Esophagus squamous epithelium (tissue), 4 donors: ENCODE results near the gene OR10A6.

Experiments
- POLR2A ChIP-seq, 4 donors: fragments of 450-650 bp; IDR thresholded peaks; one replicate each; pipeline ENCODE4 v1.6.1; 2017; ENCODE audit warnings: antibody characterized with exemption in 4 of 4, mild to moderate bottlenecking in 4 of 4, moderate library complexity in 3 of 4
- TF ChIP-seq, protein P1 (sequence below), 6 experiments: fragments of 450-650 bp in 4 of 6; fragments of 200-600 bp in 2 of 6; sonication (generic) in 2 of 6; IDR thresholded peaks; one replicate each; pipeline ENCODE4 v1.5.1; 2016 to 2019; ENCODE audit warnings: antibody characterized with exemption in 6 of 6, mild to moderate bottlenecking in 4 of 6, moderate library complexity in 4 of 6

DNA sequence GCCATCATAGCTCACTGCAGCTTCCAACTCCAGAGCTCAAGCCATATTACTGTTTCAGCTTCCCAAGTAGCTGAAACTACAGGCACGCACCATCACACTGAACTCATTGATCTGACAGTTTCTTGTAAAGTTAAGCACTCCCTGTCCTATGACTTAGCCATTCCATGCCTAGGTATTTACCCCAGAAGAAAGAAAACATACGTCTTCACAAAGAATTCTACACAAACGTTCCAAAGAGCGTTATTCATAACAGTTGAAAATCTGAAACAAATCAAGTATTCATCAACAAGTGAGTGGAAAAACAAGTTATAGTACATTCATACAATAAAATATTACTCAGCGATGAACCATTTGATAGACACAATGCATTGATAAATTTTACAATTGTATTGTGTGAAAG is 41.9 kb upstream of the OR10A6 start:
- no peak for TF ChIP-seq POLR2A (IDR thresholded peaks at IDR 0.05)
- TF ChIP-seq, protein P1, sequence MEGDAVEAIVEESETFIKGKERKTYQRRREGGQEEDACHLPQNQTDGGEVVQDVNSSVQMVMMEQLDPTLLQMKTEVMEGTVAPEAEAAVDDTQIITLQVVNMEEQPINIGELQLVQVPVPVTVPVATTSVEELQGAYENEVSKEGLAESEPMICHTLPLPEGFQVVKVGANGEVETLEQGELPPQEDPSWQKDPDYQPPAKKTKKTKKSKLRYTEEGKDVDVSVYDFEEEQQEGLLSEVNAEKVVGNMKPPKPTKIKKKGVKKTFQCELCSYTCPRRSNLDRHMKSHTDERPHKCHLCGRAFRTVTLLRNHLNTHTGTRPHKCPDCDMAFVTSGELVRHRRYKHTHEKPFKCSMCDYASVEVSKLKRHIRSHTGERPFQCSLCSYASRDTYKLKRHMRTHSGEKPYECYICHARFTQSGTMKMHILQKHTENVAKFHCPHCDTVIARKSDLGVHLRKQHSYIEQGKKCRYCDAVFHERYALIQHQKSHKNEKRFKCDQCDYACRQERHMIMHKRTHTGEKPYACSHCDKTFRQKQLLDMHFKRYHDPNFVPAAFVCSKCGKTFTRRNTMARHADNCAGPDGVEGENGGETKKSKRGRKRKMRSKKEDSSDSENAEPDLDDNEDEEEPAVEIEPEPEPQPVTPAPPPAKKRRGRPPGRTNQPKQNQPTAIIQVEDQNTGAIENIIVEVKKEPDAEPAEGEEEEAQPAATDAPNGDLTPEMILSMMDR (IDR thresholded peaks at IDR 0.05), result no peak
